Right lobe of liver (tissue), 4 donors: ENCODE results near the gene CEP85.

Experiments
- CTCF ChIP-seq, 4 donors: fragments of 200-600 bp in 3 of 4; fragments of 450-650 bp in 1 of 4; IDR thresholded peaks; one replicate each; pipeline versions ENCODE4 v1.5.1 to v1.8.0; 2016 to 2022; ENCODE audit warnings: antibody characterized with exemption in 4 of 4, mild to moderate bottlenecking in 2 of 4
- POLR2A ChIP-seq: fragments of 450-650 bp; IDR thresholded peaks from one replicate; pipeline ENCODE4 v1.6.1; 2017; ENCODE audit warnings: antibody characterized with exemption, mild to moderate bottlenecking
- donor health status: DM: no; HTN: no; CAD: no.
- donor health status: DM: no; HTN: no; CAD: no.
- donor health status: DM: no; HTN: yes; CAD: no.

DNA sequence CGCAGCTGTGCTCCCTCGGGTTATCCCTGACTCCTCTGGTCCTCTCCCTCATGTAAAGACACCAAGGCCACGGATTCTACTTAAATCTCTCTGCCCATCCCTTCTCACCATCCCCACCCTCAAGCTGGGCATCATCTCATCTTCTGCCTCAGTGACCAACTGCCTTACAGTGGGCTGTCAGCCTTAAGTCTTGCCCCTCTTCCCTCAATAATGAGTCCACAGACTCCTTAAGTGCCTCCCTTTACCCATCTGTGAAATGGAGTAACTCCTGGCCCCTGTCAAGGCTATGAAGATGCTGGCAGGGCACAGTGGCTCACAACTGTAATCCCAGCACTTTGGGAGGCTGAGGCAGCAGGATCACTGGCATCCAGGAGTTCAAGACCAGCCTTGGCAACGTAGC, 57.9 kb downstream of the CEP85 start:
- no peak for TF ChIP-seq POLR2A
- no peak for TF ChIP-seq CTCF (IDR thresholded peaks at IDR 0.05)
